NOMO-1 treated with dmso at 0.1 percent for 144 hours (cell line): ENCODE results near the gene SLC5A7.

Experiments used
- DNase-seq: peaks from one replicate; lab custom pipeline; 2025; ENCODE audit not compliant: unreplicated experiment; lab: John Stamatoyannopoulos, UW

SLC5A7 gene

DNA sequence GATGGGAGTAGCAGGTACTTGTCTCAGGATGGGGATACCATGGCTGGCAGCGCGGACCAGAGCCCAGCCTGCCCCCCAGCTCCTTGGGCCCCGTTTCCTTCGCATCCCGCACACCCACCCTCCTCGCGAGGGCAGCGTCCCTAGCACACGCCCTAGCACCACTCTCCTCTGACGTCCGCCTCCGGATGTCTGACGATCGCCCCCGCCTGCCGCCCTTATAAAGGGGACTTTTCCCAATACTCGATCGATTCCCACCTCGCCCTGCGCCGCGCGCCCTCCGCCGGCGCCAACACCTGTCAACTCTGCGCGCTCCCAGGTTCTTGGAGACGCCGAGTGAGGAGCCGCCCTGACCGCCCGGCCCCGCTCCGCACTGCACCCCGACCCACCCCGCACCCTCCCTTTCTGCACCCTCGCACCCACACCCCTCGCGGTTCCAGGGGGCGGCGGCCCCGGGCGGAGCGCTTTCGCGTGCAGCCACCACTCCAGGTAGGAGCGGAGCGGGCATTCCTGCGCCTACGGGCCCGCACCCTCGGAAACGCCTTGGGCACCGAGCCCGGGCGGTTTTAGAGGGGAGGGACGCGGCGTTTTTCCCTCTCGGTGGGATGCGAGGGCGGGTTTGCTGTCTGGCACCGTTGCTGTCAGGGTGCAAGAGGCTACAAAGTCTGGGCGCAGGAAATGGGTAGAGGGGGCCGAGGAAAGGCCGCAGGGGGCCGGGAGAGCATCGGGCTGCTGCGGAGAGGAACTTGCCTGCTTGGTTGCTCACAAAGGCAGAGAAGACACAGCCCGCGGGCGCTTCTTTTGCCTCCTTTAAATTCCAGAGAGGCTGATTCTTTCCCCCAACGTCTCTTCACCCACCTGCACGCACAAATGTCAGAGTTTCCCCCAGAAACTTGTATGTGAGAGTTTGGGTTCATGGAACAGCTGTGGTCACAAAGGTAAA is at the start of gene SLC5A7:
Gene SLC5A7, plus strand, starts transcription at position 247 of the 940 bp plus-strand sequence. CDS start 1,632 bp downstream, outside the sequence.
- DNase-seq = no peak

DNA sequence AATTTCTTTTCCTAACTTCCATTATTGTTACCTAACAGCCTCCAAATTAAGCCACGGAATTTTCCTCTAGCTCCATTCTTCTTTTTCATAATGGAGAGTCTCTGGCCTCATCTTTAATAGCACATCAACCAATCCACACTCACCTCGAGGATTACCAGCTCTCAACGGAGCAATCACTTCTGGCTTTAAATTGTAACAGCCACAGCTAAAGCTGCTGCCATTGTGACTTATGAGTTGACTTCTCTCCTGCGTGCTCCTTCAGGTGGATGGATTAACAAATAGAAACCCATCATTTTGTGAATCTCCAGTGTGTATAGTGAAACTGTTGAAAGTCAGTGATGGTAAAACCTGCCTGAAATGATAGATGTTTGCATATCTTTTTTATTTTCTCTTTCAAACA is 24.9 kb upstream of the SLC5A7 start:
- no peak for DNase-seq

DNA sequence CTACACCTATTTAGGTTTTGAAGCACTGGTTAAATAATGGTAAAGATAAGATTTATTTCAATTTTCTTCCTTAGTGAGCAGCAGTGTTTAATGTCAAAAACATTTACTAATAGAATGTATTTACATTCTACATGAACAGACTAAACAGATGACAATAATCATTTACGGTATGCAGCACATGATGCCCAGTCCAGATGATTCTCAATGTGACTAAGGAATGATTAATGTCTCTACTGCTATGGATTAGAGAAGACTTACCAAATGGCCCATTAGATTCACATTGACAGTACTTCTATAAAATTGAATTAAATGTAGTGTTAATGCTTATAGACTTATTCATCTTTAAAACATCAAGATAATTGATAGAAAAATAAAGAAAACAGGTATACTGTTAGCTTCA is 22.1 kb upstream of the SLC5A7 start:
- DNase-seq = no peak

DNA sequence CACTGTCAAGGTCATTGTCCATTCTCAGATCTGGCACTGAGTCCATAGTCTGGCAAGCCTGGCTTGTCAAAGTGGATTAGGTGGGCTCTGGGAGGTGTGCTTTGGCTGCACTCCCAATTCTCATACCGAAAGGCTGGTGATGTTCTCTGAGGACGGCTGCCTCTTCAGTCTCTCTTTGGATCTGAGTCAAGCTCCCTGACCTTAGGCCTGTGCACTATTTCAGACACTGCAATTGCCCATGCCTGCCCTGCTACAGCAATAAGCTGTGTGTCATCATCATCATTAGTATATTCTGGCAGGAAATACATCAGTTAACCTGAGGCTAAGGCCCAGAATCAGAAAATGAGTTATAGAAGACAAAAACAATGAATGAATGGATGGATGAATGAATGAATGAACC is 1.6 kb upstream of the SLC5A7 start:
- DNase-seq = no peak

GRCh38 chr2:107988108-107988507 is 1.8 kb downstream of the SLC5A7 start:
- no peak for DNase-seq

GRCh38 chr2:107989445-107989844 is 3.1 kb downstream of the SLC5A7 start:
- no peak for DNase-seq

- no peak for DNase-seq
Observed at GRCh38 chr2:107990718-107991117, 4.4 kb downstream of the SLC5A7 start.

DNA sequence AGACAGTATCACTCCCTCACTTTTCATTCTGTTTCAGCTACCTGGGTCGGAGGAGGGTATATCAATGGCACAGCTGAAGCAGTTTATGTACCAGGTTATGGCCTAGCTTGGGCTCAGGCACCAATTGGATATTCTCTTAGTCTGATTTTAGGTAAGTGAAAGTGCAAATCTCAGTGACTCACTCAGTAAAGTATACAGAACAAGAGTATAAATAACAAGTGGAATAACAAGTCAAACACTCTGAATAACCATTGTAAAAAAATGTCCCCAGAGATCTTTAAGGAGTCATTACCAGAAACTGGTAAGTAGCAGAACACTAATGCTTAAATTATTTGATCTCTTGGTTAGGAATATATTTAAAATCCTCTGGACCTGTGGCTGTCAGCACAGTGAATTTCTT is 5.7 kb downstream of the SLC5A7 start:
- no peak for DNase-seq

DNA sequence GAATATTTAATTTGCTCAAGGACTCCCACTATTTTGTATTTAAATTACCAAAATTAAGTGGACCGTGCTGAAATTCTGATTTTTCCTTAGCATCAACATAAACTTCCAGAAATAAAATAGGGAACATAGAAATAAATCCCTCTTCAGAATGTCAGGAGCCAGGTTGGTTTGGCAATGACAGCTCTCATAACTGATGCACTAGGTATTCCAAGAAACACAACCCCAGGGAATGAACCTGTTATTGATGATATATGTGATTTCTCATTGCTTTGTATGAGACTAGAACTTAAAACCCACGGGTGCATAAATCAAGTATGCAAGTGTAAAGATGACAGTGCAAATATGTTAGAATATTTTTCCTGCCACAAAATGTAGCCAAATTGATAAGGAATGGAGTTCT is 12.8 kb downstream of the SLC5A7 start:
- DNase-seq = no peak

DNA sequence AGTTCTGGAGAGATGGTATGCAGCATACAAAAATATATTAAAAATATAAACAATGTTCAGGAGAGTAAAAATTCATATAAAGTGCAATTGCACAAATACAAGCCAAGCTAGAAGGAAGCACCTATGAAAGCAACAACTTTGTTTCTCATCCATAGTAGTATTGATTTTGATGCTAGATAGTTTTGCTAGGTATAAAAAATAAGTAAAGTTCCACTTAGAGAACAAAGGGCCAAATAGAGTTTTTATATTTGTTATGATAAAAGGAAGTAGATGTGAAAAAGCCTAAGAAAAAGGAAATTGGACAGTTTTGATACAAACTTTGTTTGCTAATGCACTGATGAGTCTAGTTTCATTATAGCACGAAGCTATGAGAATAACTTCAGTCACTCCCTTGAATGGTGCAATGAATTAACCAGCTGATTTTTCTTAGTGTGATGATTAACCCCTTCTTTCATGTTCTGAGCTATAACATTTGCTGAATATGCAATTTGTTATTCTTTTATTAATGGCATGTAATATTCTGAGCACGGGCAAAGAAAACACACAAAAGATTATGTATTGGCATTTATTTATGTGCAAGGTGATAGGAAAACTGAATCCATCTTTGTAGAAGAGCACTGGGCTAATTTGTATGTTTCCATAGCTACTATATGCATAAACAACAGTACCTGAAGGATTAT is 24.7 kb downstream of the SLC5A7 start:
- DNase-seq = no peak

DNA sequence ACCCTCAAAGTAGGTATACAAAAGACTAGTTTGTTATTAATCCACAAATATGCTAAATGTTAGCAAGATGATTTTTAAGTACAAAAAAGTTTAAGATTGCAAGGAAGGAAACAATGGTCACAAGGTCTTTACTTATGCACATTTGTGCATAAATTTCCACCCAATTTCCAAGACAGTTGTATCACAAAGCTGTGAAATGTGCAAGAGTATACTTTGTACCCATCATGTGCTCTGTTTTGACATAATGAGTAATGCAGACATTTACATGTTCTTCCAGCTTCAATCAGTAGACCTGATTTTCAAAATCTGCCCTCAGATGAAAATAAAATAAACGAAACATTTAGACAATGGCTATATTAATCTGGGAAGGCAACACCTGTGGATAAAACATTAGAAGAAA is 27.0 kb downstream of the SLC5A7 start:
- DNase-seq = no peak

GRCh38 chr2:108022628-108023027 is 36.3 kb downstream of the SLC5A7 start:
- DNase-seq = no peak

- no peak for DNase-seq
Observed at GRCh38 chr2:108023776-108024175, 37.5 kb downstream of the SLC5A7 start.

GRCh38 chr2:108026092-108026794 is 39.9 kb downstream of the SLC5A7 start:
- no peak for DNase-seq

DNA sequence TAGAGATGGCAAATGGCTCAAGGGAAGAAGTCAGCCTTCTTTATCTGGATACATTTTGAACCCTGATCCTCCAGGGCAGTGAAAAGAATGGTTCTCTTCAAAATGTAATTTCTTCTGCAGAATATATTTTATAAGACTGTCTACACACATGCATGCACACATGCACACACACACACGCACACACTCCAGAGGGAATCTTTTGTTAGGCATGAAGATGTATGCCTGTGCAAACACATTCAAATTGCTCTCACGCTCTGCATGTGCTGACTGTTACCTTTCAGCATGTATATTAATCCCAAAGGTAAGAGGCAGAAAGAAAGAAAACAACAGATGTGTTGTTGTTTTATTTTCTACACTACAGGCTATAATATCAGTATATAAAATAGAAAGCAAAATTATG is 43.2 kb downstream of the SLC5A7 start:
- no peak for DNase-seq

DNA sequence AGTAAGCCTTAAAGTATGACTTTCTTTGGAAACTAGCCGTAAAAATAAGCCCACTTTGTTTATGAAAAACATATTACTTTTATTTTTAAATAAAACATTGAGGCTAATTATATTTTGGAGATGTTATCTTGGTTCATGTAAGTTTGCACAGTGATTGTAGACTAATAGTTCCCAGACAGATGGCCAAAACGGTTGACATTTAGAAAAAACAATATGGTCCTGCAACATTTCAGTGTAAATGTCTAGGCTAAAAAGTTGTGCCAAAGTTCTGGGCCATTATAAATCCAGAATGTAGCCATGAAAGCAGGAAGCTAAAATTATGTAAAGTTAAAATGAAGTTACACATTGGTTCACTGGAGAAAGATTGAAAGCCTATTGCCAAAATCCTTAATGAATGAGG is 43.6 kb downstream of the SLC5A7 start:
- no peak for DNase-seq

GRCh38 chr2:108031471-108031941 is 45.2 kb downstream of the SLC5A7 start:
- no peak for DNase-seq

DNA sequence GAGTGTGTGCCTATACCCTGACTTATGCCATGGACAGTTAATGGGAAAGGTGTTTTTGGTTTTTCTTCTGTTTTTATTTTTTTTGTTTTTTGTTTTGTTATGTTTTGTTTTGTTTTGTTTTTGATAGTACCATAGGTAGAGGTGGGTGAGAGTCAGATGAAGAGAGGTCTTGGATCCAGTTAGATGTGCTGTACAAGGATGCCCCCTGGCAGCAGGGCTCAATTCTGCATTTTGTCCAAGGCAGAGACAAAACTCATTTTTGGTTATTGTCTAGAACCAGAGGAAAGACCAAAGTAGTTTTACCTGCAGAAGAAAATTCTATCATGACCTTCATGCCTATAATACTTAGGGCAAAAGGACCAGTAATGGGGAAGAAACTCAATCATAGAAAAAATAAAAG is 48.5 kb downstream of the SLC5A7 start:
- DNase-seq = no peak

DNA sequence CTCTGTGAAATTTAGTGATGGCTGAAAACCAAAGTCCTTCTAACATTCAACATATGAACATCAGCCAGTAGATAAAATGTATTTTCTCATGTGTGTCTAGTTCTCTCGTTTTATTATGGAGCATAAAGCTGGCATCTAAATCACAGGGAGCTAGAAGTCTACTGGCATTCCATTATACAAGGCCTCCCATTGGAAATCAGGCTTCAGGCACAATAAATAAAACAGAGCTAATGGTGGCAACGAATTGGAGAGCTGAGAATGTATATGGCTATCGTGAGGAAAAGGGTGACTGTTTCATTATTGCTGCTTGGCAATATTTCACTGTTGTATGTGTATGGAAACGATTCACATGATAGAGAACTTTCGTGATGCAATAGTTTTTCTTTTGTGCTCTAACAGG is 62.4 kb downstream of the SLC5A7 start:
- no peak for DNase-seq

DNA sequence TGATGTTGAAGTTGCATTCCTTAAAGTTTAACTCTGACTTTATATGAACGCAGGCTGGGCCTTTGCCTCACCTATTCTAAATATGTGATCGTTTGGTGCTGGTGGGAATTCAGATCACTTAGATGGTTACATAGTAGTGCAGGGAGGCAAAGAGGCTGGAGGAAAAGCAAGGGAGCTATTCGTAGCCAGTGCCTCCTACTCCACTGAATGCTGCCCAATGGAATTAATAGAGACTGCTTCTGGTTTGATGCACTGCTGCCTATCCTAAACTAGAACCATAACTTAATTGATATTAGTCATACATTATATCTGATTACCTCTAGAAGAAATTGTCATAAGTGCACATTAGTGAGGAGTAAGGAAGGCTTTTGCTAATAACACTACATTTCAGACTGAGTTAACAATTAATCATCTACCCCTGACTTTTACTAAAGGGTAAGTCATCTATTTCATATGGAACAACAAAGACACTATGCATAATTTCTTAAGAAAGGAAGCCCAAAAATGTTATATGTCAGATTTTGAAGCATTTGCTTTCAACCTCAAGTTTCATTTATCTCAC is 72.3 kb downstream of the SLC5A7 start:
- DNase-seq = no peak

DNA sequence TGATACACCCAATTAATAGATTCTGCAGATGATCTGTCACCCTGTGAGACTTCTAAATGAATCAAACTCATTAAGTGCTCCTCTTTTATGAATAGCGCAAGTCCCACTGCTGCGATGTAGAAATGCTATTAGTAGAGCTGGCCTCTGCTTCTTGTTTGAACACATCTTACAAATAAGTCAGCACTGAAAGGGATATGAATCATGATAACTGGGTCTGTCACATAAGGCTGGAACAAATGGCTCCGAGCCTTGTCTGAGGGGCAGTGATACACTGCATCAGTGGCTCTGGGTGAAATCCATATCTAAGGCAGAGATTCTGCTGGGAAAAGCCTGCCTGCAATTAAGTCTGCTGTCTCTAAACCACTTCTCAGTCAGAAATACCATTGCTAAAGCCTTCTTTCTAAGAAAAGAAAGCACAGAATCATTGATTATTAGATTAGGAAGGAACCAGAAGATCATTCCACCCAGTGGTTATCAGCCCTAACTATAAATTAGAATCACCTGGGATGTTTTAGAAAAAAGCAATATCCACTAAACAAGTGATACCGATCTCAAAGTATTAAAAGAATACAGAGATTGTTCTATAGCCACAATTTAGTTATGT is 75.2 kb downstream of the SLC5A7 start:
- DNase-seq = no peak
